Cardiac muscle cell (in vitro differentiated cells and primary cell): Measurements from ENCODE around the gene GOLGA8S. TPM values are rescaled to one million over a fixed set of nuclear protein-coding genes. Genes with fewer than 3 reads are reported as not detected.
"Not testable (repeated sequence)": the region's sequence is repeated elsewhere in the genome, so short reads cannot be mapped to it uniquely, and the experiment has no call there.

Experiments used
- DNase-seq, 2 donors: peaks; one replicate each; pipeline versions ENCODE4 v3.0.0 to v3.0.0-alpha.2; 2010 to 2017; ENCODE audit warnings: low read depth in 1 of 2, low spot score in 1 of 2
- H3K27ac ChIP-seq: fragments of 200-600 bp; sonication (generic); 2 replicates; pipeline ENCODE4 v1.5.1; 2016
- H3K27me3 ChIP-seq: fragments of 200-600 bp; sonication (generic); 2 replicates; pipeline ENCODE4 v1.6.0; 2016; ENCODE audit warnings: control low read depth
- H3K36me3 ChIP-seq: fragments of 200-600 bp; sonication (generic); 2 replicates; pipeline ENCODE4 v1.5.1; 2016; ENCODE audit warnings: control low read depth
- H3K4me1 ChIP-seq: fragments of 200-600 bp; sonication (generic); 2 replicates; pipeline ENCODE4 v1.8.1; 2017; ENCODE audit warnings: low read depth, mild to moderate bottlenecking, mixed run types
- H3K4me3 ChIP-seq: fragments of 200-600 bp; sonication (generic); 2 replicates; pipeline ENCODE4 v1.5.1; 2016; ENCODE audit warnings: mild to moderate bottlenecking
- H3K9me3 ChIP-seq: fragments of 200-600 bp; sonication (generic); 2 replicates; pipeline ENCODE4 v1.5.1; 2017; ENCODE audit warnings: low read depth, mild to moderate bottlenecking, control low read depth
- polyA plus RNA-seq: library from polyadenylated mRNA; unstranded; fragments of >200 nt; fragmentation: Nextera tagmentation; extraction: Ambion mirVana; gene quantifications from 2 replicates; pipeline ENCODE4 v1.2.1, GENCODE V29; 2016
- total RNA-seq: library from RNA; depleted of rRNA; stranded (reverse); fragments of >200 nt; gene quantifications from 2 replicates; pipeline ENCODE4 v1.2.3, GENCODE V29; 2016
- TF ChIP-seq, protein P1 (sequence below): IDR thresholded peaks from 2 replicates; pipeline ENCODE4 v1.5.1; 2012; ENCODE audit warnings: low read depth, mild to moderate bottlenecking, low read length

The GOLGA8S gene, protein sequence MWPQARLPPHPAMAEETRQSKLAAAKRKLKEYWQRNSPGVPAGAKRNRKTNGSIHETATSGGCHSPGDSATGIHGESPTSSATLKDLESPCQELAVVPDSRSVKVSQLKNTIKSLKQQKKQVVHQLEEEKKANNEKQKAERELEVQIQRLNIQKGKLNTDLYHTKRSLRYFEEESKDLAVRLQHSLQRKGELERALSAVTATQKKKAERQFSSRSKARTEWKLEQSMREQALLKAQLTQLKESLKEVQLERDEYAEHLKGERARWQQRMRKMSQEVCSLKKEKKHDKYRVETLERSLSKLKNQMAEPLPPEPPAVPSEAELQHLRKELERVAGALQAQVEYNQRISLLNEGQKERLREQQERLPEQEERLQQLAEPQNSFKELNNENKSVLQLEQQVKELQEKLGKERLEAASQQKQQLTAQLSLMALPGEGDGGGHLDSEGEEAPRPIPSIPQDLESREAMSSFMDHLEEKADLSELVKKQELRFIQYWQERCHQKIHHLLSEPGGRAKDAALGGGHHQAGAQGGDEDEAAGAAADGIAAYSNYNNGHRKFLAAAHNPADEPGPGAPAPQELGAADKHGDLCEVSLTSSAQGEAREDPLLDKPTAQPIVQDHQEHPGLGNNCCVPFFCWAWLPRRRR
- 0.04 TPM in 1 of 2 replicates, not detected in the other for total RNA-seq
- not detected in 2 replicates for polyA plus RNA-seq

DNA sequence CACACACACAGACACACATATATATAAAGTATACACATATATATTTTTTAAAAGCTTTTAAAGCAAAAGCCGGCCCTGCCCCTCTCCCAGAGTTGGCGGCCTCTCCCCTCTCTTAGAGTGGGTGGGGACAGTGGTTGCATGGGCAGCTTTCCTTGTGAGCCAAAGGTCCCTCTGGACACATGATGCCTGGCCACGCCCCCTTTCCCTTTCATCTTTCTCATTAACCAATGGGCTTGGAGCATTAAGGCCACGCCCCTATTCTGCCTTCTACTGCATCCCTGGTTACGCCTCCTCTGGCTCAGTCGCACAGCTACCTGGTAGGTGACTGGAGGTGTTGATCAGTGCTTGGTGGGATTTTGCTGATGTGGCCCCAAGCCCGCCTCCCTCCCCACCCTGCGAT lies at the start of gene GOLGA8S:
Gene GOLGA8S (plus strand): TSS at position 301 of the 400 bp plus-strand sequence. CDS start 62 bp downstream, at position 363.
- H3K36me3 ChIP-seq, H3K4me3 ChIP-seq, H3K9me3 ChIP-seq, H3K27ac ChIP-seq, H3K4me1 ChIP-seq, DNase-seq, H3K27me3 ChIP-seq: not testable (repeated sequence)

DNA sequence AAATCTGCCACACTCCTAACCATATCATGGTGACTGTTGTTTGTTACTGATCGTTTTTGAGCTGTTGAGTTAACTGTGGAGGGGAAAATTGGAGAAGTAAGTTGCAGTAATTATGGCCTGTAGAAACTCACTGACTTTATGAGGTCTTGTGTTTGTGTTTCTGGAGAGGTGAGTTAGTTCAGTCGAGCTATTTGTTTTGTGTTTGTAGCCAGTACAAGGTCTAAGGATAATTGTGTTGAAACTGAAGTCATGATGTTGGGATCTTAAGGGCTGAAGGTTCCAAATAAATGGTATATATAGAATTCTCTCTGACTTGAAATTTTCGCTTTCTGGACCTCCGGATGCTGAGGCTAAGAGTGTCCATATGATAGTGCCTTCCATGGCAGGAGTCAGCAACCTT lies 49.7 kb upstream of the GOLGA8S start:
- H3K4me1 ChIP-seq, H3K36me3 ChIP-seq, DNase-seq, H3K27me3 ChIP-seq, H3K27ac ChIP-seq, H3K9me3 ChIP-seq, H3K4me3 ChIP-seq: not testable (repeated sequence)

DNA sequence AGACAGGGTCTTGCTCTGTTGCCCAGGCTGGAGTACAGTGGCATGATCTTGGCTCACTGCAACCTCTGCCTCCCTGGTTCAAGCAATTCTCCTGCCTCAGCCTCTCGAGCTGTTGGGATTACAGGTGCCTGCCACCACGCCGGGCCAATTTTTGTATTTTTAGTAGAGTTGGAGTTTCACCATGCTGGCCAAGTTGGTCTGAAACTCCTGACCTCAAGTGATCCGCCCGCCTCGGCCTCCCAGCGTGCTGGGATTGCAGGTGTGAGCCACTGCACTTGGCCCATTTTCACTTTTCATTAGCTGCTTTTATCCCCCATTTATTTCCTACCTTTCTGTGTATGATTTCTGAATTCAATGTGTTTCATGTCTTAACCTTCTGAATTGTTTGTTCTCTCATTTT lies 48.6 kb upstream of the GOLGA8S start:
- H3K27ac ChIP-seq, H3K36me3 ChIP-seq, H3K4me1 ChIP-seq, H3K27me3 ChIP-seq, H3K4me3 ChIP-seq, H3K9me3 ChIP-seq, DNase-seq: not testable (repeated sequence)

DNA sequence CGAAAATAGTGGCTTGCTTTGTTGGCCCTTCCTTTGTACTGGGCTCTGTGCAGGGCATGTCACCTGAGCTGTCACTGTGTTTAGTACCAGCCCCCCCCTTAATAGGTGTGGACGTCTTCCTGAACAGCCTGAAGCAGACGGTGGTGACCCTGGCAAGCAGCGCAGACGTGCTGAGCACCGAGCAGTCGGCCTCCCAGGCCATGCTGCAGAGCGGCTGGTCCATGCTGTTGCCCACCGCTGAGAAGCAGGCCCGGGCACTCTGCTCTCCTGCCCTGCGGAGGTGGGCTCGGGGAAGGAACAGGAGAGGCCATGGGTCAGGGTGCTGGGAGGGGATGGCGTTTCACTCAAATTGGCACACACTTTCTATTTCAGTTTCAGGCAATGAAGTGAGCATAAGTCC lies 43.3 kb upstream of the GOLGA8S start:
- not testable (repeated sequence) for H3K27ac ChIP-seq, H3K4me3 ChIP-seq, H3K27me3 ChIP-seq, H3K36me3 ChIP-seq, H3K4me1 ChIP-seq, DNase-seq, H3K9me3 ChIP-seq

DNA sequence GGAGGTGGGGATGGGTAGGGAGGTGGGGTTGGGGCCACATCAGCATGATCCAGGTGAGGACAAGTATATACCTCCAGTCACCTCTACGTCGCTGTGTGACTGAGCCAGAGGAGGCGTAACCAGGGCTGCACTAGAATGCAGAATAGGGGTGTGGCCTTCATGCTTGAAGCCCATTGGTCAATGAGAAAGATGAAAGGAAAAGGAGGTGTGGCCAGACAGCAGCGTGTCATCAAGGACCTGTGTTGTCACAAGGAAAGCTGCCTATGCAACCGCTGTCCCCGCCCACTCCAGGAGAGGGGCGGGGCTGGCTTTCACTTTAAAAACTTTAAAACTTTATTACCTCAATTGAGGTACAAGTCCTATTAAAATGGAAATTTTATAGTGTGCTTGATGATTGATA lies 20.5 kb upstream of the GOLGA8S start, which contains the start of gene GOLGA6L26:
Gene GOLGA6L26 (minus strand): TSS at position 101 of the 400 bp plus-strand sequence. CDS start 61 bp downstream, at position 40.
- H3K27me3 ChIP-seq, H3K4me1 ChIP-seq, H3K27ac ChIP-seq, DNase-seq, H3K4me3 ChIP-seq, H3K36me3 ChIP-seq, H3K9me3 ChIP-seq: not testable (repeated sequence)

DNA sequence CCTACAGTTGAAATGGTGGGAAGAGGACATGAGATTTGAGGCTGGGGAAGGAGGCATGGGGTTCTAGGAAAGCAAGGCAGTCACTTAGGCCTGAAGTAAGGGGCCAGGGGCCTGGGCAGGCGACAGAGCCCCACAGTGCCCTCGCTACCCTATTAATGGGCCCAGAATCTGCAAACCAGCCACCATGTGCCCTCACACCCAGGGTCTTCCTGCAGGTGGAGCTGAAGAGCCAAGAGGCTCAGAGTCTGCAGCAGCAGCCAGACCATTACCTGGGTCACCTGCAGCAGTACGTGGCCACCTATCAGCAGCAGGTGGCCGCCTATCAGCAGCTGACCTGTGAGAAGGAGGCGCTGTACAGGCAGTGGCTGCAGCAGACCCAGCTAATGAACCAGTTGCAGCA lies 8.1 kb downstream of the GOLGA8S start:
- not testable (repeated sequence) for H3K9me3 ChIP-seq, H3K4me1 ChIP-seq, DNase-seq, H3K27ac ChIP-seq, H3K4me3 ChIP-seq, H3K36me3 ChIP-seq, H3K27me3 ChIP-seq

DNA sequence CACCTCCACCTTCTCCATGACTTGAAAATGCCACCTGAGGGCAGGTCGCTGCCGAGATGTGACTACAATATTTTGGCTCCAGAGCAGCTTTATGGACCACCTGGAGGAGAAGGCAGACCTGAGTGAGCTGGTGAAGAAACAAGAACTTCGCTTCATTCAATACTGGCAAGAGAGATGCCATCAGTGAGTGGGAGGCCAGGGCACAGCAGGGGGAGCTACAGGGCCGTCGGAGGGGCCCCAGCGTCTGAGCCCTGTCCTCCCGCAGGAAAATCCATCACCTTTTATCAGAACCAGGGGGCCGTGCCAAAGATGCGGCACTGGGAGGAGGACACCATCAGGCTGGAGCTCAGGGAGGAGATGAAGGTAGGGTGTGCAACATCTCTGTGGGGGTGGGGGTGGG lies 9.7 kb downstream of the GOLGA8S start:
- not testable (repeated sequence) for H3K36me3 ChIP-seq, H3K4me3 ChIP-seq, H3K4me1 ChIP-seq, H3K27ac ChIP-seq, DNase-seq, H3K27me3 ChIP-seq, H3K9me3 ChIP-seq

DNA sequence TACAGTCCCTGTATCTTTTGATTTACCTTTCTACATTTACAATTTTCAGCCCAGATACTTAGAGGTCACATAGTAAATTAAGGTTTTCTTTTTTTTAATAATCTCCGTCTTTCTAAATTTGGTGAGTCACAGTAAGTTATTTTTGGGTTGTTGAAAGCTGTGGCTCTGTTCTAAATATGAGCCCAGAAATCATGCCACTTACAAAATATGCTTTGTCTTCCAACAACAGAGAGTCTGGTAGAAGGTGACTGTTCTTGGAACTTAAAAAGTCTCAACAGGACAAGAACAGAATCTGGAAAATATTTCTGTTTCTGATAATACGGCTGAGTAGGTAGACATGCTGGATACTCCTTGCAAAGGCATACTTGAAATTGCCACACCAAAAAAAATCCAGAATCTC lies 16.0 kb downstream of the GOLGA8S start:
- Histone ChIP-seq H3K36me3 (no peaks in the 10 kb centered on the region), H3K27me3 (no peaks in the 10 kb centered on the region), H3K27ac (no peak overlapping the region), H3K4me3 (no peak overlapping the region), H3K4me1 (no peaks in the 10 kb centered on the region), H3K9me3 (no peaks in the 10 kb centered on the region)
- TF ChIP-seq, protein P1, sequence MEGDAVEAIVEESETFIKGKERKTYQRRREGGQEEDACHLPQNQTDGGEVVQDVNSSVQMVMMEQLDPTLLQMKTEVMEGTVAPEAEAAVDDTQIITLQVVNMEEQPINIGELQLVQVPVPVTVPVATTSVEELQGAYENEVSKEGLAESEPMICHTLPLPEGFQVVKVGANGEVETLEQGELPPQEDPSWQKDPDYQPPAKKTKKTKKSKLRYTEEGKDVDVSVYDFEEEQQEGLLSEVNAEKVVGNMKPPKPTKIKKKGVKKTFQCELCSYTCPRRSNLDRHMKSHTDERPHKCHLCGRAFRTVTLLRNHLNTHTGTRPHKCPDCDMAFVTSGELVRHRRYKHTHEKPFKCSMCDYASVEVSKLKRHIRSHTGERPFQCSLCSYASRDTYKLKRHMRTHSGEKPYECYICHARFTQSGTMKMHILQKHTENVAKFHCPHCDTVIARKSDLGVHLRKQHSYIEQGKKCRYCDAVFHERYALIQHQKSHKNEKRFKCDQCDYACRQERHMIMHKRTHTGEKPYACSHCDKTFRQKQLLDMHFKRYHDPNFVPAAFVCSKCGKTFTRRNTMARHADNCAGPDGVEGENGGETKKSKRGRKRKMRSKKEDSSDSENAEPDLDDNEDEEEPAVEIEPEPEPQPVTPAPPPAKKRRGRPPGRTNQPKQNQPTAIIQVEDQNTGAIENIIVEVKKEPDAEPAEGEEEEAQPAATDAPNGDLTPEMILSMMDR: no peak
- no peak for DNase-seq

DNA sequence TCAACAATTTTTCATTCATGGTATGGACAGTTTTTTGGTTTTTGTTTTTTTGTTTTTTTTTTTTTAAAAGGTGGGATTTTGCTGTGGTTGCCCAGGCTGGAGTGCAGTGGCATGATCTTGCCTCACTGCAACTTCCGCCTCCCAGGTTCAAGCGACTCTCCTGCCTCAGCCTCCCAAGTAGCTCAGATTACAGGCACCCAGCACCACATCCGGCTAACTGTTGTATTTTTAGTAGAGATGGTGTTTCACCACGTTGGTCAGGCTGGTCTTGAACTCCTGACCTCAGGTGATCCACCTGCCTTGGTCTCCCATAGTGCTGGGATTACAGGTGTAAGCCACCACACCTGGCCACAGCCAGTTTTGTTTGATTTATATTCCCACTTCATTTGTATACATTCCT lies 16.6 kb downstream of the GOLGA8S start:
- DNase-seq, H3K4me1 ChIP-seq, H3K4me3 ChIP-seq, H3K27ac ChIP-seq, H3K27me3 ChIP-seq, H3K9me3 ChIP-seq, H3K36me3 ChIP-seq: not testable (repeated sequence)

DNA sequence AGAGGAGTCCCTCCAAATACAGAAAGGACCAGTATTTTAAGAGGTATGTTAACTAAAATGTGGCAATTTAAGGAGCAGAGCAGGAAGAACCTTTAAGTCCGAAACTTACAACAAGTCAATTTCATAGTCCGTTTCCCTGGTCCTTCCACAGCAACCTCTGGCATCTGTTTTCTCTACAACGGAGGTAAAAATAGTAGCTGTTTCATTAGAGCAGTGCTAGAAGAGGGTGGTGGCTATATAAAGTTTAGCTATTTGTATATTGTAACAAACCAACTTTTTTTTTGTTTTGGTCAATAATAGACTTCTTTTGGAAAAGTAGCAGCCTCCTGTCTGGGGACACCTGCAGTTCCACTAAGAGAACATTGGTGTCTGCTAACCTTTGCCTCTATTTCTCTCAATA lies 17.3 kb downstream of the GOLGA8S start:
- H3K36me3 ChIP-seq, H3K9me3 ChIP-seq, H3K27me3 ChIP-seq, H3K4me1 ChIP-seq, DNase-seq, H3K27ac ChIP-seq, H3K4me3 ChIP-seq: not testable (repeated sequence)
